ENCODE results near the gene VPS26C. TPM values are rescaled to one million over a fixed set of nuclear protein-coding genes. Genes with fewer than 3 reads are reported as not detected.

The VPS26C gene
- total RNA-seq, 1 experiment from 2014 or later: 58.0 TPM

GRCh38 chr21:37232274-37233018, 34.7 kb downstream of the VPS26C start:
- H3K27ac Mint-ChIP-seq: no peak overlapping the region
- Histone ChIP-seq H2BK120ac (ENCODE audit: low read depth, low read length, poor library complexity, severe bottlenecking) (no peak overlapping the region), H4K8ac (replicated peaks; ENCODE audit: insufficient read length, low read depth, low read length) (no peak overlapping the region), H2BK12ac (ENCODE audit: insufficient read length, low read depth, low read length) (no peak overlapping the region), H2BK20ac (ENCODE audit: low read depth, low read length, poor library complexity, severe bottlenecking) (no peak overlapping the region), H3K9me3 (ENCODE audit: control insufficient read depth, low read depth, low read length) (no peaks in the 10 kb centered on the region), H3K18ac (ENCODE audit: insufficient read length, low read depth, low read length) (no peak overlapping the region), H3K79me1 (ENCODE audit: insufficient read depth, low read depth, low read length, poor library complexity, severe bottlenecking) (no peaks in the 10 kb centered on the region), H4K91ac (ENCODE audit: insufficient read length, low read depth, low read length) (no peak overlapping the region), H2BK5ac (ENCODE audit: insufficient read length, low read length) (no peak overlapping the region), H4K20me1 (ENCODE audit: control insufficient read depth, insufficient read depth, insufficient read length) (no peaks in the 10 kb centered on the region), H3K4me2 (ENCODE audit: insufficient read depth, insufficient read length, low read length) (no peak overlapping the region), H3K14ac (ENCODE audit: insufficient read depth, low read length) (no peak overlapping the region), H2AK5ac (ENCODE audit: insufficient read length, low read length) (no peak overlapping the region), H3K27me3 (ENCODE audit: insufficient read depth, low read length) (no peaks in the 10 kb centered on the region), H3K79me2 (ENCODE audit: insufficient read depth, low read length) (no peaks in the 10 kb centered on the region), H2AFZ (ENCODE audit: low read length) (no peak overlapping the region), H3K23me2 (ENCODE audit: insufficient read length, low read depth, low read length, poor library complexity, severe bottlenecking) (no peaks in the 10 kb centered on the region), H3K9ac (ENCODE audit: extremely low read depth, insufficient read length, low read length) (no peak overlapping the region), H2BK15ac (ENCODE audit: low read depth, low read length) (no peak overlapping the region), H4K5ac (ENCODE audit: insufficient read length, low read depth, low read length) (no peak overlapping the region), H3K23ac (ENCODE audit: insufficient read length, low read depth, low read length) (no peak overlapping the region), H3K56ac (ENCODE audit: insufficient read length, low read depth, low read length) (no peak overlapping the region), H3K4ac (ENCODE audit: low read depth, low read length) (no peak overlapping the region), H3K4me1 (ENCODE audit: insufficient read depth, low read length) (no peaks in the 10 kb centered on the region), H3T11ph (ENCODE audit: low read length) (no peak overlapping the region), H3K27ac (ENCODE audit: insufficient read length, low read depth, low read length) (no peak overlapping the region)
- no peaks in the 10 kb centered on the region for H3K9me3 Mint-ChIP-seq
- TF ChIP-seq CTCF (conservative IDR thresholded peaks at IDR 0.05): no peak
- no peak for DNase-seq
- no CpG with 5 or more reads among the region's 19 CpGs for WGBS (ENCODE audit: extremely low coverage, insufficient read length, low lambda C conversion rate)
- H3K27me3 Mint-ChIP-seq (ENCODE audit: low read depth): no peaks in the 10 kb centered on the region
- H3K4me1 Mint-ChIP-seq: no peaks in the 10 kb centered on the region
- H3K36me3 Mint-ChIP-seq (ENCODE audit: insufficient read depth in 1 of 3, low read depth in 3 of 3): peaks cover 41 to 68% (median 67%) of the 10 kb centered on the region in 3 experiments
- no peak overlapping the region for H3K4me3 Mint-ChIP-seq

All from H9 (cell line).